Superior temporal gyrus (tissue), 1 donor: Measurements from ENCODE around the gene E2F2.

Experiments
- DNase-seq: peaks from one replicate; pipeline ENCODE4 v3.0.0-alpha.2; 2016; ENCODE audit errors: extremely low spot score

The E2F2 gene

DNA sequence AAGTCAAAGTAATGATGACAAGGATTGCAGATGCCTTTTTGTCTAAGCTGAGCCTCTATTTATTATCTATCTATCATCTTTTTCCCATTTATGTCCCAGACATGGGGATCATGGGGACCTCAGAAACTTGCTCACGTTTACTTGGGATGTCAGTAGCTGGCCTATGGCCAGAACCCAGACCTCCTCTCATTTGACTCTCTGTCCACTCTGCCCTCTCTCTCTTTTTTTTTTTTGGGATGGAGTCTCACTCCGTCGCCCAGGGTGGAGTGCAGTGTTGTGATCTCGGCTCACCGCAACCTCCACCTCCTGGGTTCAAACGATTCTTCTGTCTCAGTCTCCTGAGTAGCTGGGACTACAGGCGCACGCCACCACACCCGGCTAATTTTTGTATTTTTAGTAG lies 32.0 kb upstream of the E2F2 start:
- no peak for DNase-seq

DNA sequence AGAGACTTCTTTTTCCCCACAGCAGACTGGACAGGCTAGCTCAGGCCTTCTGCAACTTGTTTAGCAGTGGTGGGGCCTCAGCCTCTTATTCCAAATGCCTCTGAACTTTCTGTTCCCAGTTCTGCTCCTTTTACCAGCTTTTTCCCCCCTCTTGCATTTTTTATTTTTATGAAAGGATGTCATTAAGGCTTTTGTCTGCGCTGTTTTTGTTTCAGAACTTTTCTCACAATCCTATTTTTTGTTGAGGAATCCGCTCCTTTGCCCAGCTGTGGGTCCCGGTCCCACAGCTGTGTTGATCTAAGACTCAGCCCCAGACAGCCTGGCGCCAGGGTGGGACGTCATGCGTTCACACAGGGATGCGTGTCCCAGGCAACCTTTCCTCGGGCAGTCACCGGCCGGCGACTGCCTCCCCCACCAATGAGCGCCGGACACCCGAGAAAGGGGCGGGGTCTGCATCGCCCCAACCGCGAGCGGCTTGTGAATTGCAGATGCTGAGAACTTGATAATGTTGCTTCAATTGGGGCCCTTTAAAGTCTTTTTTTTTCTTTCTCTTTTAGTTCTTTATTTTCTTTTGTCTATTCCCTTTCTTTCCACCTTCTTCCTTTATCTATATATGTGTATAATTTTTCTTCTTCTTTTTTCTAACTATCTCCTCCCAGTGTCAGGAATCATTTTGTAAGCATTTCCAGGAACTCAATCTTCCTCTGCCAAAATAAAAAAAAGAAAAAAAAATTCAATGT lies 31.3 kb upstream of the E2F2 start:
- peak; percentile 88 for DNase-seq

DNA sequence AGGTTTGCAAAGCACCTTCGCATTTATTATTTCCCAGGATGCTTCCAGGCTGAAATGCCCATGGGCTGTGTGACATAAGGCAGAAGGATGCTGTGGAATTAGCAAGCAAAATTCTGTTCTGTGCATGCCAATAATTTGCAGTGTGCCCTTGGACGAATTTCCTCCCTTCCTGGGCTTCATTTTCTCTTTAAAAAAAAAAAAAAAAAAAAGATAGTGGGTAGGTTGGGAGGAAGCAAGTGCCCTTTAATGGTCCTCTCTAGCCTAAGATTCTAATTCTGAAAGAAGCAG lies 30.7 kb upstream of the E2F2 start:
- DNase-seq, result no peak

DNA sequence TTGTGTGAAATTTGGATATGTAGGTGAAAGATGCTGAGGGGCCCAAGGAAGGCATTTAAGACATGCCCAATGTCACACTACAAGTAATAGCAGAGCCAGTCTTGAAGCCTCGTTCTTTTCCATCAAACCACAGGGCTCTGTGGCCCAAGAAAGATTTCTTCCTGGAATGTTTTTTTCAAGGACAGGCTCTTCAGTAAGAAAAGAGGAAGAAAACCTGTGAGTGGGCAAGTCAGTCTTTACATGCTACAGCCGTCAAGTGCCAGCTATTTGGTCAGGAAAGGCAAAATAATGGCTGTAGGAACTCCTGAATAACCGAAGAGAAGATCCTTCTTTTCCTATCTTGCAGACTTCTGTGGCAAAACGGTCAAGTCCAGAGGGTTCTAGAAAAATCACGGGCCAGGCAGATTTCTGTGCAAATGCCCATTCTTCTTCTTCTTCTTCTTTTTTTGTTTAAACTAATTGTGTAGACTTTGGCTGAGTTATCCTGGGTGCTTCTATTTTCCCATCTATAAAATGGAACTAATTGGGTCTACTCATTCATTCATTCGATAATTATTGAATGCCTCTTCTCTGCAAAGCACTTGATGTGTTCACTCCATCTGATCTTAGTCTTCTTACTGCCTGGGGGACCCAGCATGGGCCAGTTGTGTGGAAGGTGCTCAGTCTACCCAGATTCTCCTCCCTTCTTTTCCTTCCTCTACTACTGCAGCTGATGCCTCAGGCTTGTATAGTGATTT lies 30.2 kb upstream of the E2F2 start:
- no peak for DNase-seq

DNA sequence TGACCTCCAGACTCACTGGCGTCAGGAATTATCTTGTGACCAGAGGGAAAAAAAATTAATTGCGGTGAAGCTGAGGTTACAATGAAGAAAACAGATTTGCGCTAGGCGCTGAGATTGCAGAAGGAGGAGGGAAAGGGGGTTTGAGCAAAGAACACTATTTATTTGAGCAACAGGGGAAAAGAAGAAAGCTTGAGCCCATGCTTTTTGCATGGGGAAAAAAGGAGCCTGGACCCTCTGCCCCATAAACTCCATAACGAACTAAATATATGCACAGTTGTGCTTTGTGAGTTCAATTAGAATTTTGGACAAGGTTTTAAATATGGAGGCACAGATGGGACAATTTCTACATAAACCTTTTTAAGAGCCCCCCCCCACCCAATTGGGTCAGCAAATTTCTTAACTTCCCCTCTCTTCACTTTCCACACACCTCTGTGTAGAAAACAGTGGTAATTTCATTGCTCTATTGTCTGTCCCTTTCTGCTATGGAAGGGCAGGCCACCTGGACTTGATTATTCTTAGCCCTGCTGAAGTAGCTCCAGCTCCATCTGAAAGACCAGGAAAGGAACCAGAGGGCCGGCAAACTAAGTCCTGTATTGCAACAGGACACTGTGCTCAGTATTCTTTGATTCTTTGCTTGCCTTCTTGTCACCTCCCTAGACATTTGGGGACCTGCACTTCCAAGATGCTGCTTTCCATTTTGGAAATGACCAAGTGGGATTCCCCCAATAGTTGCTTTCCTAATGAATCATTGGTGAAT lies 29.1 kb upstream of the E2F2 start:
- no peak for DNase-seq

DNA sequence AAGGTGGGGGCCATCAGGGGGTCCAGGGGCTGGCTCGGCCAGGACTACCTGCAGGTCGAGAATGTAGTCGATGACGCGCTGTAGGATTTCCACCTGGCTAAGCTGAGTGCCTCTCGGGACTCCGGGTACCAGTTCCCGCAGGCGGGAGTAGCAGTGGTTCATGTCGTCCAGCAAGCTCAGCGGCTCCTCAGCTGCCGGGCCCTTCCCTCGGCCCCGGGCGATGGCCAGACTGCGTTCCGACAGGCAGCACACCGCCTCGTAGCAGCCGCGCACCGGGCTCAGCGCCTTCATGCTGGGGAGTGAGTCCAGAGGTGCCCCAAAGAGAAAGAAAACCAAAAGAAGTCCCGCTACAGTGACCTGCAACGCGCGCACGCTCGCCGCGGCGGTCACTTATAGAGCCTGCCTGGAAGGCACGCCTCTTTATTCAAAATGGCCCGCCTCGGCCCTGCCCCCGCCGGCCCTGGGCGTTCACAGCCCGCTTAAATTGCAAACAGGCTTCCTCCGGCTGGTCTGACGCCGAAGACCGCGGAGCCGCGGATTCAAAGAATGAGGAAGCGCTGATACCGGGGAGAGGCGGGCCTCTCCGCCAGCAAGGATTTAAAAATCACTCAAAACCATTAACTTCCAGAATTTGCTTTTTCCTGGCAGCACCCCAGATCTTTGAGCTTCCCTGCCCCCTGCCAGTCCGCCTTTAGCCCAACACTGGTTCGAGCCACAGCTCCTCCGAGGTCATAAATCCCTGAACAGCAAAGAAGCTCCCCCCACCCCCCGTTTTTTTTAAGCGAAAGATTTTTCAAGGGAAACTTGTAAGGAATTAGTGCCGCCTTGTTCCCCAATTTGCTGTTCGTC lies 28.3 kb upstream of the E2F2 start, which contains the start of gene ID3:
Gene ID3 (minus strand): TSS at position 366 of the 849 bp plus-strand sequence. CDS start 75 bp downstream, at position 291.
- peak; percentile 88 for DNase-seq

DNA sequence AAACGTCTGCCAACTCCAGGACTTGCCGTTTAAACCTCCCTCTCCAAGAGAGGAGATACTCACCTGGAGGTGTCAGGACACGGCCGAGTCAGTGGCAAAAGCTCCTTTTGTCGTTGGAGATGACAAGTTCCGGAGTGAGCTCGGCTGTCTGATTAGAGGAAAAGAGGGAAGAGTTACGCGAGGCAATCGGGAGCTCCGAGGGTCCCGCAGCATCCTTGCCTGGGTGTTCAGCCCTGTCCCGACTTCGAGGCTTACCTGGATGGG lies 27.8 kb upstream of the E2F2 start:
- no peak for DNase-seq

DNA sequence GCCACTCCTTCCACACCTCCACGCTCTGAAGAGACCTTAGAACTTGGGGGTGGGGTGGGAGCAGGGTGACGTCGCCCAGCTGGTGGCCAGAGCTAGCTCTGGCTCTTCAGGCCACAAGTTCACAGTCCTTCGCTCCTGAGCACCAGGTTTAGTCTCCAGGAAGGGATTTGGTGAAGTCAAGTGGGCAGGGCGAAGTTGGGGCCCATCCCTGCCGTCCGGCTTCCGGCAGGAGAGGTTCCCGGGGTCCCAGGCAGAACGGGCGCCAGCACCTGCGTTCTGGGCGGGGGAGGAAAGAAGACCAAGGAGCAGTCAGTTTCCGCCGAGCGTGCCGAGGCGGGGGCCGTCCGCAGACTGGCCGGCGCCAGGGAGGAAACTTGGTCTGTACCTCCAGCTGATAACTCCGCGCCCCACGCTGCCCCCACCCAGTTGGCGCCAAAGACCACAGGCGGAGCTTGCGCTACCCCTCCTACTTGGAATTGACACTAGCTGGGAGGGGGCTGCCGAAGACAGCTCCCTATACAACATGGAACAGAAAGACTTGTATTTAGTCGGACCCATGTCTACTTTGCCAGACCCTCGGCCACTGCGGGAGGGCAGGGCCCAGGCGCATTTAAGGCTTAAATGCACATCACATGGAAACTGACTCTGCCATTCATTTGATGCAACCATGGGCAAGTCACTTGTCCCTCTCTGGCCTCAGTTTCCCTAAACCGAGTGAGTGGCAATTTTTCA lies 27.3 kb upstream of the E2F2 start:
- no peak for DNase-seq

DNA sequence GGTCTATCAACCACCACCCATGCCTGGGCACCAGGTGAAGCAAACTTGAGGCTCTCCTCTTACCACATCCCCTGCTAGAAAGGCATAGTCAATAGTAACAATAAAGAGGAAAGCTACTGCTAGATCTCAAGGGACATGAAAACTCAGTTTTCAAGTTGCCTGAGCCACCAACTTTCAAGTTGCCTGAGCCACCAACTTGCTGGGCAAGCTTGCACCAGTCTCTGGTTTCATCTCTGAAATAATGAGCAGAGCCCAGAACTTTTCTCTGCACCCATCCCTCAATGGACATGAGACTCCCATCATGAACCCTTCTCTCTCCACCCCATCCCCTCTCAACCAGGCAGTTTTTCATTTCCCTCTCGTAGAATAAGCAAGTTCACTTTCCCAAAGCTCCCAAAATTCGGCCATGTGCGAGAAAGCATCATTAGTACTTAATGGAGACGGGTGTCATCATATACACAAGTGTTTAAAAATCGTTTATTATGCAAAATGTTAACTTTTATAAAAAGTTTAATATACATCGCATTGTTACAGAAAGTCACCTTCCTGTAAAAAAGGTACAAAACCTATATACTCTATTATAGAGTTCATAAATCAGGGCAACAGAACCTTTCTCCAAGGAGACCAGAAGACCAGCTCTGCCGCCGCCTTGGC lies 26.6 kb upstream of the E2F2 start:
- DNase-seq, result no peak

DNA sequence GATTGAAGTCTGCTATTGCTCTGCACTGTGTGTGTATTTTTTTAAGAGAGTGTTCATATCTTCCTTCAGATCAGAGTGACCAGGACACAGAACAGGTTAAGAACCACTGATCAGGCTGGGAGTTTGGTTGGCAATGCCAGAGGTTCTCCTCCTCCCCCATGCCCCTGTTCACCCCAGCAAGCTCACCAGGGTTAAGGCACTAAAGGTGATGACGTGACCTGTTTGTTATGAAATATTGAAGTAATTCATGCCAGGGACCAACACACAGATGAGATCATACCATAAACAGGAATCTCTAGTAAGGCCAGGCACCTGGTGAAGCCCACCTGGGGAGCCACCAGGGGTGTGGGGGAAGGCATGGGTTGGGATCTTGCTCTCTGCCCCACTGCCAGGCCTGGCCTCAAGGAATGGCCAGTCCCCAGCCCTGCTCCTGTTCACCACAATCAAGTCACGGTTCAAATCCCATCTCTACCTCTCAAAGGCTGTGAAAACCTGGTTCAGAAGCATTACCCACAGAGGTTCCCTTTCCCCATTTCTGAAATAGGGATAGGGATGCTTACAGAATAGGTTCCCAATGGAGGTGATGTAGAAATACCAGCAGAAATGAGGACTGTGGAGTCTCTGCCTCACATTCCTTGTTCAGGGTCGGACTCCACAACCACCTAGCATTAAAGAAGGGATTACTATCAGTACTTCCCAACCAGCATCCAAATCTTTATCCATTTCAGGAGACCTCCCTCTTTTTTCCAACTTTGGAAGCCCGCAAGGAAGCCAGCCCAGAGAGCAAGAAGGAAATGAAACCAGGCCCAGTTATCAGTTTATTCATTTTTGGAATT lies 25.8 kb upstream of the E2F2 start:
- DNase-seq, result no peak

DNA sequence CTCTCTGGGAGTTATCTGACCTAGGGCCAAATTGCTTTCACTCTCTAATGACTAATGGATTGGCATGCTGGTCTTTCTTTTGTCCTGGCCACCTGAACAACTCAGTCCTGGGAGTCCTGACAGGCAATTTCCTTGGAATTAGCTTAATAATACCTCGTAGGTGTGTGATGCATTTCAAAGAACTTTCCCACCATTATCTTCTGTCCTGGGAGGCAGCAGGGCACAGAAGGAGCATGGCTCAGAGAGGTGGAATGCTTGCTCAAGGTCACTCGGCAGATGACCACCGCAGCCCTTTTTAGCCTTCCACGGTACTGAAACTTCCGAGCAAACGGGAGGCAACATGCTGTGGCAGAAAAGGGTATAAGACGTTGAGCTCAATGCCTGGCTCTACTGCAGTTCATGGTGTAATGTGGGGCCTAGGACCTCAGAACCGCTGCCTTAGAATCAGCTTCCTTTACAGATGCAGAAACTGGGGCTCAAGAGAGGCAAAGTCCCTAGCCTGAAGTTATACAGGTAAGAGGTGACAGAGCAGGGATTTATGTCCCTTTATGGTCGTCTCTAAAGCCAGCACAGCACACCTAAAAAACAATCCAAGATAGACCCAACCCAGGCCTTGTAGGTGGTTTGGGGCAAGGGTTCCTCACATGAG lies 25.1 kb upstream of the E2F2 start:
- no peak for DNase-seq

DNA sequence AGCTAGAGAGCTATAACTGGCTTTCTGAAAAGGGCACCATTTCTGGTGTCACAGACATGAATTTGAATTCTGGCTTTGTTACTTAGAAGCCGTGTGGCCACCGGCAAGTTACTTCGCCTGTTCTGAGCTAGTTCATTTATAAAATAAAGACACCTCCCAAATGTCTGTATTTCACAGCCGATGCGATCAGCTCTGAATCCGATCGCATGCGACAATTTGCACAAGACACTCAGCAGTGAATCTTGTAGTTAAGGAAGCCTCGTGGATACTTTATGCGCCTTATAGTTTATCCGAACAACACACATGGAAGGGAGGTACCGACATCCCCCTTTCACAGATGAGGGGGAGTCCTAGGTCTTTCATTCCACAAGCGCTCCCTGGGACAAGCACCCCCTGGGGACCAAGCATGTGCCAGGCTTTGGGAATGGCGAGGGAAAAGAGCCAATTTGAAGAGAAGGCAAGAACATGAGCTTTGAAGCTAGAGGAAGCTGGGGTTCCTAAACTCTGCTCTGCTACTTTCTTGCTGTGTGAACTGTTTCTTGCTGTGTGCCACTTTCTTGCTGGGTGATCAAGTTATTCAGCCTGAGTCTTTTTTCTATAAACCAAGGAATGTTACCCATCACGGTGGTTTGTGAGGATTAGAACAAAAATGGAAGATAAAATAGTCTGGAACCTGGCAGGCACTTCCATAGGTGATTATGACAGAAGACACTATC lies 24.4 kb upstream of the E2F2 start:
- peak; percentile 60 for DNase-seq

DNA sequence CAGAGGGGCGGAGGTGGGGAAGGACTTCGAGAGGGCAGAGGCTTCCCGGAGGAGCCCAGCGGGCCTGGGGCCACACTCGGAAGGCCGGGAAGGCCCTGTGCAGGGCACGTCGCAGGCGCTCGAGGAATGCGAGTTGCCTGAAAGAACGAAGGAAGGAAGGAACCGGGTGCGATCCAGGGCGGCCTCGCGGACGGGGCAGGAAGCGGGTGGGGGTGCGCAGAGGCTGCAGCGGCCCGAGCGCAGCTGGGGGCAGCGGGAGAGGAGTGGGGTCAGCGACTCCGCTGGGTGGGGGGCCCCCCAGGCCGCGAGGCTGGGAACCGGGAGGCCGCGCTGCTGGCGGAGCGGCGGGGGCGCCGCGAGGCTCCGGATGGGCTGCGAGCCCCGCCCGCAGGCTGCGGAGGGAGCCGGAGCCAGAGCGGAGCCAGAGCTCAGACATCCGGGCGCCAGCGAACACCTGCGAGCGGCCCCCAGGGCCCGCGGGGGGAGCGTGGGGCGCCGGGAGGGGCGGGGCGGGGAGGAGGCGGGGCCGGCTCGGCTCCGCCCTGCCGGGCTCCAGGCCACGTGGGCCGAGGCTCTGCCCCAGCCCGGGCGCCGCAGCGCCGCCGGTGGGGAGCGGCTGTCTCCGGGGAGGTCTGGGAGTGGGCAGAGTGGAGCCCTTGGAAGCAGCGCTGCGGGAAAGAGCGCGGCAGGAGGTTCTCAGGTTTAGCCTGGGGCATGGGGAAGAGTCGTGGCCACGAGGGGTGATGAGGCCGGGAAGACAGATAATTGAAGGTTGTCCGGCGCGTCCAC lies 23.6 kb upstream of the E2F2 start:
- DNase-seq, result peak; percentile 84

DNA sequence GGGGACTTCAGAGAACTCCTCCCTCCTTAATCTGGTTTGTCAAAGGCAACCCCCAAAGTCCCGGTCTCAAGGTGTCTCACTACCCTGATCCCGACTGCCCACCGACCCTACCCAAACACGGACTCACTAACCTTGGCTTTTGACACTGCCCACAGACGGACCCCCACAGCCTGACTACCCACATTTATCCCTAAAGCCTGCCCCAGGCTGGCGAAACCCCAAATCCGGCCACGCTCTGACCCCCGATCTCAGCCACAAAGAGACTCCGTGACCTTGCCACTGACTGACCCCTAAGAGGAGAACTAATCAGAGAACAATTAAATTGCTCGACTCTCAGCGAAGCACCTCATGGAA lies 23.1 kb upstream of the E2F2 start:
- no peak for DNase-seq

DNA sequence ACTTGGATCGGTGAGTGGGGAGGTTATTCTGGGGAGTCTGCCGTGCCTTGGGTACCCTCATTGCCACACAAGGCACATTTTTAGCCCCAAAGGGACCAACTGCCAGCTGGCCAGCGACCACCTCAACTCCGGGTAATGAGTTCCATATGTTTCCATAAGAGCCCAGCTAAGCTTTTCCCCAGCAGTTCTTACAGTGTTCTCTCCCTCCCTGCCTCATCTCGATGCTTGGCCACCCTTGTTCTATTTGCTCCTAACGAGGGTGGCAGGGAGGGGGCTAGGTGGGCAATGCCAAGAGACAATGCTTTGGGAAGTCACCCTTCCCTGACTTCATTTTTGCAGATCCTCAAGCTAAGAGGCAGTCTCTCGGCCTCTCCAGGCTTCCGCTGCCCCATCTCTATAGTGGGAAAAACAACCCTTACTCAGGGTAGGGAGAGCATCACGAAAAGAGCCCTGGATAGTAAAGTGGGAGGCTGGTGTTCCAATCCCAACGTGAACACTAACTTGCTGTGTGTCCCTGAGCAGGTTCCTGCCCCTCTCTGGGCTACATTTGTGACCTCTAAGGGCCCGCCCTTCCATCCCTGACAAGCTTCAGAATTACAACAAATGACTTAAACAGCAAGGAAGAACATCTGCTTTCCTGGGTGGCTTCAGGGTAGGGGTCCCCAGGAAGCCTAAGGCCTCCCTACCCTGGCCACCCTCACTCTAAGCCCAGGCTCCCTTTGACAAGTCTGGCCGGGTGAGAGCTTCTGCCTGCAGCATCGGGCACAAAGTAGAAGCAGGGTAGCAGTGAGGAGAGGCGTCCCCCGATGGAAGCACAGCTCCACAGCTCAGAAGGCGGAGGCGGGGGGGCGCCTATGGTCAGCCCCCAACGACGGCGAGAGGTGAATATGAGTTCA lies 22.4 kb upstream of the E2F2 start:
- no peak for DNase-seq

DNA sequence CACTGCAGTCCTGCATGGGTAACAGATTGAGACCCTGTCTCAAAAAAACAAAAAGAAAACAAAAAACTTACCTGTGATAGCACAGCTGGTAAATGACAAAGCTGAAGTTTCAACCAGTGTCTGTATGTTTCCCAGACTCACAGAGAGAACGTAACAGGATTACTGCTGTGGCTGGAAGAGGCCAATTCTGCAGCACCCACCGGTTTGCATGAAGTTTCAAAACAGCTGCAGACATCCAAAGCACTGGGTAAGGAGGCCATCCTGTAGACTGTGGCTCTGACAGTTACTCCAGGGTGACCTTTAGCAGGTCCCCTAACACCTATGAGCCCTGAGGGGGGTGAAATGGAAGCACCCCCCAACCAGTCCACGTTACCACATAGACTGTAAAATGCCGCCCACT lies 20.8 kb upstream of the E2F2 start:
- DNase-seq, result no peak

DNA sequence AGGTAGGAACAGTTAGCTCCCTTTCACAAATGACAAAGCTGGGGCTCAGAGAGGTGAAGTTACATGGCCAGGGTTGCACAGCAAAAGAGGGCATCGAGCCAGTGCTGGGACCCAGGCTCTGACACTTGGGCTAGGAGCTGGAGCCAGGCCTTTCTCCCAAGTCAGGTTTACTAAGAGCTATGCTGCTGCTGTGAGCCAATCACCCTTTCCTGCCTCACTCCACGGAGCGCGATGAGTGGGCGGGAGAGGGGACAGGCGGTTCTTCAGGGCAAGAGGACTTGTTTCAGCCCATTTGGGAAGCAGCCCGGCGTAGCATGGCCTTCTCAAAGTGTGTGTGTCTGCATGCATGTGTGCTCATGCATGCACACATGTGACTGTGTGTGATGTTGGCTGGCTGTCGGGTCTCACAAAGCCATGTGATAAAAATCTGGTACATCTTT lies 17.7 kb upstream of the E2F2 start:
- DNase-seq, result no peak
